ENCODE results near the gene IRF3.

IRF3 gene

GRCh38 chr19:49676784-49677230 is 11.2 kb upstream of the IRF3 start:
- H3K9me3 Mint-ChIP-seq: no peaks in the 10 kb centered on the region
- peak overlapping the region; percentile 99 to 100 (median 100) for H3K27ac Mint-ChIP-seq
- TF ChIP-seq, protein P1, sequence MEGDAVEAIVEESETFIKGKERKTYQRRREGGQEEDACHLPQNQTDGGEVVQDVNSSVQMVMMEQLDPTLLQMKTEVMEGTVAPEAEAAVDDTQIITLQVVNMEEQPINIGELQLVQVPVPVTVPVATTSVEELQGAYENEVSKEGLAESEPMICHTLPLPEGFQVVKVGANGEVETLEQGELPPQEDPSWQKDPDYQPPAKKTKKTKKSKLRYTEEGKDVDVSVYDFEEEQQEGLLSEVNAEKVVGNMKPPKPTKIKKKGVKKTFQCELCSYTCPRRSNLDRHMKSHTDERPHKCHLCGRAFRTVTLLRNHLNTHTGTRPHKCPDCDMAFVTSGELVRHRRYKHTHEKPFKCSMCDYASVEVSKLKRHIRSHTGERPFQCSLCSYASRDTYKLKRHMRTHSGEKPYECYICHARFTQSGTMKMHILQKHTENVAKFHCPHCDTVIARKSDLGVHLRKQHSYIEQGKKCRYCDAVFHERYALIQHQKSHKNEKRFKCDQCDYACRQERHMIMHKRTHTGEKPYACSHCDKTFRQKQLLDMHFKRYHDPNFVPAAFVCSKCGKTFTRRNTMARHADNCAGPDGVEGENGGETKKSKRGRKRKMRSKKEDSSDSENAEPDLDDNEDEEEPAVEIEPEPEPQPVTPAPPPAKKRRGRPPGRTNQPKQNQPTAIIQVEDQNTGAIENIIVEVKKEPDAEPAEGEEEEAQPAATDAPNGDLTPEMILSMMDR (IDR thresholded peaks at IDR 0.05; ENCODE audit: unreplicated experiment in 3 of 3): no peak
- no peaks in the 10 kb centered on the region for H3K27me3 Mint-ChIP-seq (ENCODE audit: low read depth)
- peaks cover 30% of the 10 kb centered on the region for H3K4me1 Mint-ChIP-seq
- peak overlapping the region; percentile 84 to 90 (median 88) for H3K4me3 Mint-ChIP-seq
- H3K36me3 Mint-ChIP-seq (ENCODE audit: low read depth): peaks cover 5% of the 10 kb centered on the region

- Mint-ChIP-seq H3K4me1 (peaks cover 32% of the 10 kb centered on the region), H3K4me3 (peak overlapping the region; percentile 84 to 90 (median 88)), H3K9me3 (no peaks in the 10 kb centered on the region), H3K27me3 (ENCODE audit: low read depth) (no peaks in the 10 kb centered on the region), H3K36me3 (ENCODE audit: low read depth) (peaks cover 5% of the 10 kb centered on the region), H3K27ac (peak overlapping the region; percentile 99 to 100 (median 100))
- TF ChIP-seq, protein P1 (IDR thresholded peaks at IDR 0.05; ENCODE audit: unreplicated experiment in 3 of 3): no peak
Observed at GRCh38 chr19:49676136-49676783, 10.6 kb upstream of the IRF3 start.

DNA sequence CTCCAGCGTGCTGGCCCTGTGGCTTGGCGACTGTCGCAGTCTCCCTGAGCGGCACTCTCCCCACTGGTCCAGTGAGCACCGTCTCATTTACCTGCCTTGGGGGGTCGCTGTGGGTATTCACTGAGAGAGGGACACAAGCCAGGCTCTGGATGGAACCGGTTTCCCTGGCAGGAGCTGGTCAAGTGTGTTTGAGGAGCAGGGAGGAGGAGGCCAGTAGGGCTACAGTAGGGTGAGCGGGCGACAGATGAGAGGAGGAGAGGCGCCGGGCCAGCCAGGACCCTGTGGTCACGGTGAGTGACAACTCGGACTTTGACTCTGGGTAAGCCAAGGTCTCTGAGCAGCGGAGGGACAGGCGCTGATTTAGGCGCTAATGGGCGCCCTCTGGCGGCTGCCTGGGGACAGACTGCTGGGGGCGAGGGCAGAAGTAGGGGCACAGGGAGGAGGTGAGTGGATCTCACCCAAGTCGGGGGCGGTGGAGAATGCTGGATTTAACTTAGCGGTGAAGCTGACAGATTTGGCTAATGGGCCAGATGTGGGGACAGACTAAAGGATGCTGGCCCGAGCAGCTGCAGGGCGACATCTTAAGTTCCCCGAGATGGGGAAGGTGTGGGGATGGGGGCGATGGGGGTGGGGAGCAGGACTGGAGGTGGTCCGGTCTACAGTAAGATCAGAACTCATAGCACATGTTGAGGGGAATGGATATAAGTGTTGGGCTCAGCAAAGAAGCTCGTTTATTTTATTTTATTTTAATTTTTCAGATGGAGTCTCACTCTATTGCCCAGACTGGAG is 6.7 kb upstream of the IRF3 start:
- Mint-ChIP-seq H3K27me3 (ENCODE audit: low read depth) (no peaks in the 10 kb centered on the region), H3K9me3 (no peaks in the 10 kb centered on the region)

DNA sequence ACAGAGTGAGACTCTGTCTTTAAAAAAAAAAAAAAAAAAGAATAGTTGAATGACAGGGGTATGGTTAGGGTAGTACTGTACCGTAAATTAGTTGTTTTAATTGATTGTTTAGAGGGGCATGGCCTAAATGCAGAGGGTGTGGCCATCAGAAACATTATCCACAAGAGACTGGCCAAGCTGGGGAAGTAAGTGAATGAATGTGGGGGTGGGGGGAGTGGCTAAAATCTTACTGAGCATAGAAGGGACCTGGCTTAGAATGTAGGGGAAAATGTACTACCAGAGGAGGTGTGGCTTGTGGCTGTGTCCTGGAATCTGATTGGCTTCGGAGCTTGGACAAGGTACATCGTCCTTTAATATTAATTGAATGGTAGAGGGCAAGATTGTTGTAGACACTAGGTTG is 3.9 kb upstream of the IRF3 start:
- Mint-ChIP-seq H3K27me3 (ENCODE audit: low read depth) (no peaks in the 10 kb centered on the region), H3K36me3 (ENCODE audit: low read depth) (peaks cover 5% of the 10 kb centered on the region), H3K4me1 (peaks cover 37% of the 10 kb centered on the region), H3K9me3 (no peaks in the 10 kb centered on the region), H3K4me3 (peak overlapping the region in 2 of 3 experiments; percentile 21 to 52), H3K27ac (no peak overlapping the region)
- TF ChIP-seq, protein P1 (IDR thresholded peaks at IDR 0.05; ENCODE audit: unreplicated experiment in 3 of 3): no peak

More for the DNA sequence above, 6.7 kb upstream of the IRF3 start:
- H3K36me3 Mint-ChIP-seq (ENCODE audit: low read depth): peaks cover 5% of the 10 kb centered on the region
- peak overlapping the region; percentile 16 to 62 (median 40) for H3K4me3 Mint-ChIP-seq
- peaks cover 16% of the 10 kb centered on the region for H3K4me1 Mint-ChIP-seq
- peak overlapping the region; percentile 61 to 94 (median 61) for H3K27ac Mint-ChIP-seq
- TF ChIP-seq, protein P1 (IDR thresholded peaks at IDR 0.05; ENCODE audit: unreplicated experiment in 3 of 3): peak; percentile 81 to 86 (median 82)

GRCh38 chr19:49667473-49667872 is 1.8 kb upstream of the IRF3 start:
- Mint-ChIP-seq H3K9me3 (no peaks in the 10 kb centered on the region), H3K4me3 (peak overlapping the region; percentile 93 to 98 (median 93)), H3K36me3 (ENCODE audit: low read depth) (peaks cover 11% of the 10 kb centered on the region), H3K27me3 (ENCODE audit: low read depth) (no peaks in the 10 kb centered on the region), H3K4me1 (peaks cover 42% of the 10 kb centered on the region), H3K27ac (peak overlapping the region in 2 of 3 experiments; percentile 21 to 88)
- TF ChIP-seq, protein P1 (IDR thresholded peaks at IDR 0.05; ENCODE audit: unreplicated experiment in 3 of 3): no peak
